HepG2 (cell line): Measurements from ENCODE around the gene ZNF367. TPM values are rescaled to one million over a fixed set of nuclear protein-coding genes. Genes with fewer than 3 reads are reported as not detected.

Experiments used
- FOXA3 ChIP-seq: IDR thresholded peaks from 2 replicates; pipeline ENCODE4 v1.6.1; 2016; ENCODE audit warnings: missing genetic modification reagents, missing compliant biosample characterization
- JUNB ChIP-seq: sonication (generic); formaldehyde crosslinking; IDR thresholded peaks from 2 replicates; pipeline ENCODE4 v1.8.0; 2022; ENCODE audit warnings: missing genetic modification reagents, mild to moderate bottlenecking, borderline replicate concordance
- KDM5B ChIP-seq: sonication (generic); formaldehyde crosslinking; IDR thresholded peaks from 2 replicates; pipeline ENCODE4 v1.4.0; 2020; ENCODE audit warnings: missing genetic modification reagents, mild to moderate bottlenecking, borderline replicate concordance
- MAF1 ChIP-seq: sonication (generic); formaldehyde crosslinking; IDR thresholded peaks from 2 replicates; pipeline ENCODE4 v1.5.0; 2020; ENCODE audit warnings: missing genetic modification reagents, borderline replicate concordance
- MAFK ChIP-seq, 2 experiments: IDR thresholded peaks in 1 of 2; conservative IDR thresholded peaks in 1 of 2; 2 replicates each; pipeline ENCODE4 v1.6.1; 2011; ENCODE audit warnings: improper control_type of control experiment in 2 of 2, low read length in 2 of 2
- SIX4 ChIP-seq: sonication (generic); formaldehyde crosslinking; IDR thresholded peaks from 2 replicates; pipeline ENCODE4 v1.4.0; 2020; ENCODE audit warnings: missing genetic modification reagents
- STAT6 ChIP-seq: sonication (generic); formaldehyde crosslinking; IDR thresholded peaks from 2 replicates; pipeline ENCODE4 v1.4.0; 2020; ENCODE audit warnings: missing genetic modification reagents, mild to moderate bottlenecking, borderline replicate concordance
- TFE3 ChIP-seq: IDR thresholded peaks from 2 replicates; pipeline ENCODE4 v1.6.1; 2016
- ZFP37 ChIP-seq: sonication (generic); formaldehyde crosslinking; IDR thresholded peaks from 2 replicates; pipeline ENCODE4 v1.4.0; 2020; ENCODE audit warnings: missing genetic modification reagents, borderline replicate concordance
- ZFYVE20 ChIP-seq: sonication (generic); formaldehyde crosslinking; IDR thresholded peaks from 2 replicates; pipeline ENCODE4 v1.8.0; 2023; ENCODE audit warnings: low read depth, mild to moderate bottlenecking, moderate library complexity, missing genetic modification reagents, borderline replicate concordance
- ZNF24 ChIP-seq: fragments of 450-650 bp; IDR thresholded peaks from 2 replicates; pipeline ENCODE4 v1.6.1; 2017; ENCODE audit warnings: antibody characterized with exemption, mild to moderate bottlenecking
- ZNF468 ChIP-seq: sonication (generic); formaldehyde crosslinking; IDR thresholded peaks from 2 replicates; pipeline ENCODE4 v1.8.0; 2022; ENCODE audit warnings: mild to moderate bottlenecking, moderate library complexity, missing genetic modification reagents
- ZNF687 ChIP-seq: sonication (generic); formaldehyde crosslinking; IDR thresholded peaks from 2 replicates; pipeline ENCODE4 v1.5.1; 2020; ENCODE audit warnings: mild to moderate bottlenecking, missing genetic modification reagents, moderate library complexity
- ZNF792 ChIP-seq: IDR thresholded peaks from 2 replicates; pipeline ENCODE4 v1.6.1; 2016
- polyA plus RNA-seq, 8 experiments: library from polyadenylated mRNA; depleted of rRNA in 3 of 8; stranded (reverse) in 7 of 8; unstranded in 1 of 8; fragments of >200 nt; fragmentation: Illumina TruSeq in 4 of 8; extraction: Trizol in 4 of 8; gene quantifications; 2 replicates each; pipeline versions ENCODE4 v1.2.1 to v1.2.3, GENCODE V29; 2011 to 2016; ENCODE audit warnings: low read depth in 4 of 8, missing spikeins in 1 of 8, mixed read lengths in 1 of 8; ENCODE audit not compliant: insufficient read depth in 1 of 8
- total RNA-seq, 5 experiments: library from RNA; depleted of rRNA; stranded (reverse); fragments of >200 nt; fragmentation: Illumina TruSeq; extraction: Trizol; gene quantifications; 2 replicates each; pipeline ENCODE4 v1.2.3, GENCODE V29; 2016; ENCODE audit warnings: low read depth in 1 of 5
- TF ChIP-seq, protein P1 (sequence below): sonication (generic); formaldehyde crosslinking; IDR thresholded peaks from 2 replicates; pipeline ENCODE4 v1.5.1; 2020; ENCODE audit warnings: mild to moderate bottlenecking, moderate library complexity, missing genetic modification reagents
- TF ChIP-seq, protein P2 (sequence below): sonication (generic); formaldehyde crosslinking; IDR thresholded peaks from 2 replicates; pipeline ENCODE4 v1.8.0; 2022; ENCODE audit warnings: mild to moderate bottlenecking, missing genetic modification reagents, moderate library complexity
- TF ChIP-seq, protein P3 (sequence below): IDR thresholded peaks from 2 replicates; pipeline ENCODE4 v1.6.1; 2016; ENCODE audit warnings: low read depth, borderline replicate concordance

ZNF367 gene
- total and polyA plus RNA-seq, 2 of the 13 experiments (the other 11 are each of a cell fraction or from before 2014, with no cell fraction given): 2.9 to 7.7 TPM

GRCh38 chr9:96418920-96419690 is 935 bp upstream of the ZNF367 start (continued):
- TF ChIP-seq JUNB (CRISPR knock-in tag) (no peak), ZNF792 (CRISPR knock-in tag) (no peak), ZNF24 (no peak), MAFK (conservative IDR thresholded peaks at IDR 0.05 in 1 of 2, IDR thresholded peaks at IDR 0.05 in 1 of 2; ENCODE audit: low read length in 2 of 2) (no peak), FOXA3 (CRISPR knock-in tag) (0 out of 2 replicates have a peak, but pooled peaks have one; percentile 20), TFE3 (0 out of 2 replicates have a peak, but pooled peaks have one; percentile 35), STAT6 (CRISPR knock-in tag) (0 out of 2 replicates have a peak, but pooled peaks have one; percentile 51), ZFYVE20 (no peak), SIX4 (CRISPR knock-in tag) (0 out of 2 replicates have a peak, but pooled peaks have one; percentile 23), ZNF468 (CRISPR knock-in tag) (peak; percentile 85; the same call in 1 of the 2 replicates), KDM5B (CRISPR knock-in tag) (peak; percentile 27; the same call in 1 of the 2 replicates), MAF1 (CRISPR knock-in tag) (no peak), ZFP37 (CRISPR knock-in tag) (no peak), ZNF687 (CRISPR knock-in tag) (peak; percentile 75)
- TF ChIP-seq, protein P1, sequence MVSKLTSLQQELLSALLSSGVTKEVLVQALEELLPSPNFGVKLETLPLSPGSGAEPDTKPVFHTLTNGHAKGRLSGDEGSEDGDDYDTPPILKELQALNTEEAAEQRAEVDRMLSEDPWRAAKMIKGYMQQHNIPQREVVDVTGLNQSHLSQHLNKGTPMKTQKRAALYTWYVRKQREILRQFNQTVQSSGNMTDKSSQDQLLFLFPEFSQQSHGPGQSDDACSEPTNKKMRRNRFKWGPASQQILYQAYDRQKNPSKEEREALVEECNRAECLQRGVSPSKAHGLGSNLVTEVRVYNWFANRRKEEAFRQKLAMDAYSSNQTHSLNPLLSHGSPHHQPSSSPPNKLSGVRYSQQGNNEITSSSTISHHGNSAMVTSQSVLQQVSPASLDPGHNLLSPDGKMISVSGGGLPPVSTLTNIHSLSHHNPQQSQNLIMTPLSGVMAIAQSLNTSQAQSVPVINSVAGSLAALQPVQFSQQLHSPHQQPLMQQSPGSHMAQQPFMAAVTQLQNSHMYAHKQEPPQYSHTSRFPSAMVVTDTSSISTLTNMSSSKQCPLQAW (CRISPR knock-in tag): no peak
- TF ChIP-seq, protein P2, sequence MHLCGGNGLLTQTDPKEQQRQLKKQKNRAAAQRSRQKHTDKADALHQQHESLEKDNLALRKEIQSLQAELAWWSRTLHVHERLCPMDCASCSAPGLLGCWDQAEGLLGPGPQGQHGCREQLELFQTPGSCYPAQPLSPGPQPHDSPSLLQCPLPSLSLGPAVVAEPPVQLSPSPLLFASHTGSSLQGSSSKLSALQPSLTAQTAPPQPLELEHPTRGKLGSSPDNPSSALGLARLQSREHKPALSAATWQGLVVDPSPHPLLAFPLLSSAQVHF (CRISPR knock-in tag): peak; percentile 59; the same call in 1 of the 2 replicates
- TF ChIP-seq, protein P3, sequence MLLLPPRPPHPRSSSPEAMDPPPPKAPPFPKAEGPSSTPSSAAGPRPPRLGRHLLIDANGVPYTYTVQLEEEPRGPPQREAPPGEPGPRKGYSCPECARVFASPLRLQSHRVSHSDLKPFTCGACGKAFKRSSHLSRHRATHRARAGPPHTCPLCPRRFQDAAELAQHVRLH: 0 out of 2 replicates have a peak, but pooled peaks have one; percentile 20
